HG03378 (cell line): ENCODE data around the gene LYSMD2.

Experiments
- ATAC-seq: cut with Tn5 transposase; IDR thresholded peaks from one replicate; pipeline ENCODE4 v1.9.1; 2021; ENCODE audit warnings: mild to moderate bottlenecking, moderate library complexity; ENCODE audit not compliant: unreplicated experiment

LYSMD2 gene

GRCh38 chr15:51721199-51721960, 16.1 kb downstream of the LYSMD2 start:
- no peak for ATAC-seq

- no peak for ATAC-seq
Measured at GRCh38 chr15:51720201-51720995, 17.1 kb downstream of the LYSMD2 start.

- no peak for ATAC-seq
Measured at GRCh38 chr15:51718746-51719145, 18.7 kb downstream of the LYSMD2 start.

GRCh38 chr15:51718219-51718618, 19.2 kb downstream of the LYSMD2 start:
- ATAC-seq, result no peak

- no peak for ATAC-seq
Measured at GRCh38 chr15:51714911-51715310, 22.5 kb downstream of the LYSMD2 start.

GRCh38 chr15:51714162-51714561, 23.3 kb downstream of the LYSMD2 start:
- no peak for ATAC-seq

- ATAC-seq, result no peak
Measured at GRCh38 chr15:51709031-51709430, 28.4 kb downstream of the LYSMD2 start.

GRCh38 chr15:51708013-51708412, 29.4 kb downstream of the LYSMD2 start:
- ATAC-seq, result no peak

- ATAC-seq, result no peak
Measured at GRCh38 chr15:51706926-51707608, 30.4 kb downstream of the LYSMD2 start.

GRCh38 chr15:51706291-51706690, 31.2 kb downstream of the LYSMD2 start:
- ATAC-seq, result no peak

- ATAC-seq, result no peak
Measured at GRCh38 chr15:51702710-51703109, 34.7 kb downstream of the LYSMD2 start.

GRCh38 chr15:51699373-51699772, 38.1 kb downstream of the LYSMD2 start:
- no peak for ATAC-seq

- no peak for ATAC-seq
Measured at GRCh38 chr15:51697163-51697562, 40.3 kb downstream of the LYSMD2 start.

GRCh38 chr15:51696566-51696965, 40.9 kb downstream of the LYSMD2 start:
- ATAC-seq, result no peak

- no peak for ATAC-seq
Measured at GRCh38 chr15:51692154-51692553, 45.3 kb downstream of the LYSMD2 start.

- ATAC-seq, result no peak
Measured at GRCh38 chr15:51688863-51689262, 48.6 kb downstream of the LYSMD2 start.

- no peak for ATAC-seq
Measured at GRCh38 chr15:51687565-51687964, 49.9 kb downstream of the LYSMD2 start.

GRCh38 chr15:51681303-51681963, 56.0 kb downstream of the LYSMD2 start, which contains the start of gene SCG3:
Gene SCG3 (plus strand): TSS chr15:51681503. CDS start chr15:51681756, 253 bp downstream.
- no peak for ATAC-seq

- no peak for ATAC-seq
Measured at GRCh38 chr15:51680321-51680720, 57.1 kb downstream of the LYSMD2 start.

GRCh38 chr15:51678096-51678495, 59.4 kb downstream of the LYSMD2 start:
- ATAC-seq, result no peak

GRCh38 chr15:51677452-51677851, 60.0 kb downstream of the LYSMD2 start:
- ATAC-seq, result no peak
